Parathyroid adenoma (tissue), 2 donors: ENCODE results near the gene PRKAR2B.

Experiments used
- H2AFZ ChIP-seq: fragments of 300-600 bp; sonication (generic); one replicate; pipeline ENCODE4 v1.7.0; 2017; ENCODE audit warnings: antibody characterized with exemption, mild to moderate bottlenecking
- H3K27ac ChIP-seq: fragments of 300-600 bp; sonication (generic); one replicate; pipeline ENCODE4 v1.7.0; 2017
- H3K27me3 ChIP-seq: fragments of 300-600 bp; sonication (generic); one replicate; pipeline ENCODE4 v1.7.0; 2017; ENCODE audit warnings: low read length; ENCODE audit not compliant: control insufficient read depth, insufficient read depth
- H3K36me3 ChIP-seq: fragments of 300-600 bp; sonication (generic); one replicate; pipeline ENCODE4 v1.7.0; 2017; ENCODE audit warnings: low read length; ENCODE audit not compliant: control insufficient read depth, insufficient read depth
- H3K4me1 ChIP-seq: fragments of 300-600 bp; sonication (generic); one replicate; pipeline ENCODE4 v1.7.0; 2017; ENCODE audit warnings: control low read depth
- H3K4me2 ChIP-seq: fragments of 300-600 bp; sonication (generic); one replicate; pipeline ENCODE4 v1.7.0; 2017; ENCODE audit warnings: low read length
- H3K4me3 ChIP-seq: fragments of 300-600 bp; sonication (generic); one replicate; pipeline ENCODE4 v1.7.0; 2017; ENCODE audit warnings: low read depth, low read length
- H3K79me2 ChIP-seq: fragments of 300-600 bp; sonication (generic); one replicate; pipeline ENCODE4 v1.7.0; 2017; ENCODE audit warnings: control low read depth
- H3K9ac ChIP-seq: fragments of 300-600 bp; sonication (generic); one replicate; pipeline ENCODE4 v1.7.0; 2017; ENCODE audit warnings: mild to moderate bottlenecking
- H3K9me3 ChIP-seq: fragments of 300-600 bp; sonication (generic); one replicate; pipeline ENCODE4 v1.7.0; 2017; ENCODE audit warnings: low read length; ENCODE audit not compliant: control insufficient read depth
- TF ChIP-seq, protein P1 (sequence below): fragments of 300-600 bp; sonication (generic); IDR thresholded peaks from one replicate; pipeline ENCODE4 v1.7.0; 2017; ENCODE audit warnings: antibody characterized with exemption, mild to moderate bottlenecking
- donor health status: primary hyperparathyroidism.

The PRKAR2B gene

DNA sequence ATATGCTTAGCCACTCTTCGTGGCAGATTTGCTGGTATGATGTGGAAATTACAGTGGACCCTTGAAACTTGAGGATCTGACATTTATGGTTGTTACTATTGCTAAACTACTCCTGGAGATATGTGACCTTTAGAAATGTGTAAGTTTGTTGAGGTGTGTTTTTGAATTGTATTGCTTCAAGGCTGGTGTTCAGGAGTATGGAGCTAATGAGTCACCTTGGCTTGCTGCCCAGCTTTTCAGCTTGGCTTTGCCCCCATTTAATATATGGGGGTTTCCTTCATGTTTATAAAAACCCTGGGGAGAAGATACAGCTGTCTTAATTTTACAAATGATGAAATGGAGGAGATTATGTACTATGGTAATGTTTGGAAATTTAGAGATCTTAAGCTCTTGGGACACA lies 135.9 kb downstream of the PRKAR2B start:
- Histone ChIP-seq H2AFZ (no peak overlapping the region), H3K9ac (no peak overlapping the region), H3K36me3 (no peaks in the 10 kb centered on the region), H3K4me1 (peaks cover 21% of the 10 kb centered on the region), H3K4me2 (no peak overlapping the region), H3K79me2 (peaks cover 52% of the 10 kb centered on the region), H3K27ac (no peak overlapping the region), H3K9me3 (no peaks in the 10 kb centered on the region), H3K27me3 (no peaks in the 10 kb centered on the region), H3K4me3 (no peak overlapping the region)
- TF ChIP-seq, protein P1, sequence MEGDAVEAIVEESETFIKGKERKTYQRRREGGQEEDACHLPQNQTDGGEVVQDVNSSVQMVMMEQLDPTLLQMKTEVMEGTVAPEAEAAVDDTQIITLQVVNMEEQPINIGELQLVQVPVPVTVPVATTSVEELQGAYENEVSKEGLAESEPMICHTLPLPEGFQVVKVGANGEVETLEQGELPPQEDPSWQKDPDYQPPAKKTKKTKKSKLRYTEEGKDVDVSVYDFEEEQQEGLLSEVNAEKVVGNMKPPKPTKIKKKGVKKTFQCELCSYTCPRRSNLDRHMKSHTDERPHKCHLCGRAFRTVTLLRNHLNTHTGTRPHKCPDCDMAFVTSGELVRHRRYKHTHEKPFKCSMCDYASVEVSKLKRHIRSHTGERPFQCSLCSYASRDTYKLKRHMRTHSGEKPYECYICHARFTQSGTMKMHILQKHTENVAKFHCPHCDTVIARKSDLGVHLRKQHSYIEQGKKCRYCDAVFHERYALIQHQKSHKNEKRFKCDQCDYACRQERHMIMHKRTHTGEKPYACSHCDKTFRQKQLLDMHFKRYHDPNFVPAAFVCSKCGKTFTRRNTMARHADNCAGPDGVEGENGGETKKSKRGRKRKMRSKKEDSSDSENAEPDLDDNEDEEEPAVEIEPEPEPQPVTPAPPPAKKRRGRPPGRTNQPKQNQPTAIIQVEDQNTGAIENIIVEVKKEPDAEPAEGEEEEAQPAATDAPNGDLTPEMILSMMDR: no peak

GRCh38 chr7:107181172-107181571 lies 136.7 kb downstream of the PRKAR2B start:
- TF ChIP-seq, protein P1: no peak
- H3K9ac ChIP-seq: no peak overlapping the region
- H3K27me3 ChIP-seq: no peaks in the 10 kb centered on the region
- H3K79me2 ChIP-seq: peaks cover 46% of the 10 kb centered on the region
- H3K27ac ChIP-seq: no peak overlapping the region
- H3K36me3 ChIP-seq: no peaks in the 10 kb centered on the region
- no peaks in the 10 kb centered on the region for H3K9me3 ChIP-seq
- H3K4me2 ChIP-seq: no peak overlapping the region
- H3K4me3 ChIP-seq: no peak overlapping the region
- no peak overlapping the region for H2AFZ ChIP-seq
- peaks cover 21% of the 10 kb centered on the region for H3K4me1 ChIP-seq

- H3K79me2 ChIP-seq: peaks cover 13% of the 10 kb centered on the region
- H3K9me3 ChIP-seq: no peaks in the 10 kb centered on the region
- H3K4me3 ChIP-seq: no peak overlapping the region
- no peak overlapping the region for H3K27ac ChIP-seq
- H3K27me3 ChIP-seq: no peaks in the 10 kb centered on the region
- H2AFZ ChIP-seq: no peak overlapping the region
- no peak overlapping the region for H3K9ac ChIP-seq
- no peak overlapping the region for H3K4me2 ChIP-seq
- peaks cover 3% of the 10 kb centered on the region for H3K4me1 ChIP-seq
- no peaks in the 10 kb centered on the region for H3K36me3 ChIP-seq
- TF ChIP-seq, protein P1: no peak
Observed at GRCh38 chr7:107185716-107186115, 141.2 kb downstream of the PRKAR2B start.

DNA sequence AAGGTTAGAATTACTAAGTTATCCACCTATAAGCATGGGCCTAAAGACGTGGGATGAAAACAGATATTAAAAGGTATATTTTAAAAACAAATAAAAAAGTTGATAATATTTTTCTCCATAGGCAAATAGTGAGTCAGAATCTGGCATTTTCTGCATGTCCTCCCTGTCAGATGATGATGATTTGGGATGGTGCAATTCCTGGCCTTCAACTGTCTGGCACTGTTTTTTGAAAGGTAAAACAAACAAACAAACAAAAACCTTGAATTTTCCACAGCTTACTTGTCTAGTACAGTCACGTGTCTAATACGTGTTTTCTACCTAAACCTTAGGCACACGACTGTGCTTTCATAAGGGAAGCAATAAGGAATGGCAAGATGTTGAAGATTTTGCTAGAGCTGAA lies 141.7 kb downstream of the PRKAR2B start:
- H2AFZ ChIP-seq: no peak overlapping the region
- H3K9me3 ChIP-seq: no peaks in the 10 kb centered on the region
- TF ChIP-seq, protein P1: no peak
- no peaks in the 10 kb centered on the region for H3K4me1 ChIP-seq
- no peak overlapping the region for H3K9ac ChIP-seq
- H3K27ac ChIP-seq: no peak overlapping the region
- peaks cover 11% of the 10 kb centered on the region for H3K79me2 ChIP-seq
- H3K4me2 ChIP-seq: no peak overlapping the region
- no peaks in the 10 kb centered on the region for H3K36me3 ChIP-seq
- H3K27me3 ChIP-seq: no peaks in the 10 kb centered on the region
- H3K4me3 ChIP-seq: no peak overlapping the region

- no peaks in the 10 kb centered on the region for H3K4me1 ChIP-seq
- no peak overlapping the region for H2AFZ ChIP-seq
- H3K36me3 ChIP-seq: no peaks in the 10 kb centered on the region
- H3K27me3 ChIP-seq: no peaks in the 10 kb centered on the region
- H3K4me2 ChIP-seq: no peak overlapping the region
- H3K79me2 ChIP-seq: peaks cover 11% of the 10 kb centered on the region
- TF ChIP-seq, protein P1: no peak
- H3K9ac ChIP-seq: no peak overlapping the region
- H3K27ac ChIP-seq: no peak overlapping the region
- no peaks in the 10 kb centered on the region for H3K9me3 ChIP-seq
- no peak overlapping the region for H3K4me3 ChIP-seq
Observed at GRCh38 chr7:107187774-107188173, 143.3 kb downstream of the PRKAR2B start.
